ENCODE results near the gene MAP3K19.
A peak's percentile ranks its signal among the peaks of the same experiment; 100 is the strongest.
"Not testable (repeated sequence)": the region's sequence is repeated elsewhere in the genome, so short reads cannot be mapped to it uniquely, and the experiment has no call there.

Gene MAP3K19

GRCh38 chr2:135047300-135047699 is at the start of gene MAP3K19:
Gene MAP3K19 (minus strand): TSS chr2:135047447. CDS start chr2:135024647, 22,800 bp downstream.
- DNase-seq (ENCODE audit: low read depth in 1 of 2, low spot score in 1 of 2) = no peak

GRCh38 chr2:135096665-135097446 is 49.6 kb upstream of the MAP3K19 start:
- no peak for DNase-seq (ENCODE audit: low read depth in 1 of 2, low spot score in 1 of 2)

GRCh38 chr2:135095591-135095990 is 48.3 kb upstream of the MAP3K19 start:
- DNase-seq (ENCODE audit: low read depth in 1 of 2, low spot score in 1 of 2) = no peak

GRCh38 chr2:135094508-135094907 is 47.3 kb upstream of the MAP3K19 start:
- DNase-seq (ENCODE audit: low read depth in 1 of 2, low spot score in 1 of 2) = no peak

- DNase-seq (ENCODE audit: low read depth in 1 of 2, low spot score in 1 of 2) = no peak
Measured at GRCh38 chr2:135093670-135094330, 46.6 kb upstream of the MAP3K19 start.

- no peak for DNase-seq (ENCODE audit: low read depth in 1 of 2, low spot score in 1 of 2)
Measured at GRCh38 chr2:135093193-135093592, 45.9 kb upstream of the MAP3K19 start.

GRCh38 chr2:135091681-135092080 is 44.4 kb upstream of the MAP3K19 start:
- DNase-seq (ENCODE audit: low read depth in 1 of 2, low spot score in 1 of 2) = no peak

GRCh38 chr2:135089597-135089996 is 42.4 kb upstream of the MAP3K19 start:
- DNase-seq (ENCODE audit: low read depth in 1 of 2, low spot score in 1 of 2) = not testable (repeated sequence)

- no peak for DNase-seq (ENCODE audit: low read depth in 1 of 2, low spot score in 1 of 2)
Measured at GRCh38 chr2:135086222-135086621, 39.0 kb upstream of the MAP3K19 start.

- no peak for DNase-seq (ENCODE audit: low read depth in 1 of 2, low spot score in 1 of 2)
Measured at GRCh38 chr2:135078417-135078816, 31.2 kb upstream of the MAP3K19 start.

GRCh38 chr2:135076556-135076955 is 29.3 kb upstream of the MAP3K19 start:
- no peak for DNase-seq (ENCODE audit: low read depth in 1 of 2, low spot score in 1 of 2)

- no peak for DNase-seq (ENCODE audit: low read depth in 1 of 2, low spot score in 1 of 2)
Measured at GRCh38 chr2:135074216-135074615, 27.0 kb upstream of the MAP3K19 start.

- no peak for DNase-seq (ENCODE audit: low read depth in 1 of 2, low spot score in 1 of 2)
Measured at GRCh38 chr2:135072125-135072997, 25.1 kb upstream of the MAP3K19 start.

GRCh38 chr2:135066710-135067109 is 19.5 kb upstream of the MAP3K19 start:
- DNase-seq (ENCODE audit: low read depth in 1 of 2, low spot score in 1 of 2) = no peak

GRCh38 chr2:135064149-135064548 is 16.9 kb upstream of the MAP3K19 start:
- DNase-seq (ENCODE audit: low read depth in 1 of 2, low spot score in 1 of 2) = no peak

GRCh38 chr2:135063210-135063609 is 16.0 kb upstream of the MAP3K19 start:
- no peak for DNase-seq (ENCODE audit: low read depth in 1 of 2, low spot score in 1 of 2)

- no peak for DNase-seq (ENCODE audit: low read depth in 1 of 2, low spot score in 1 of 2)
Measured at GRCh38 chr2:135059577-135059976, 12.3 kb upstream of the MAP3K19 start.

- DNase-seq (ENCODE audit: low read depth in 1 of 2, low spot score in 1 of 2) = no peak
Measured at GRCh38 chr2:135056790-135057189, 9.5 kb upstream of the MAP3K19 start.

GRCh38 chr2:135055182-135055786 is 8.0 kb upstream of the MAP3K19 start:
- DNase-seq (ENCODE audit: low read depth in 1 of 2, low spot score in 1 of 2) = no peak

GRCh38 chr2:135052997-135053474 is 5.8 kb upstream of the MAP3K19 start:
- DNase-seq (ENCODE audit: low read depth in 1 of 2, low spot score in 1 of 2) = peak in 1 of 2 donors; percentile 1
